LHCN-M2 (cell line): ENCODE measurements around the gene MOV10L1. TPM values are rescaled to one million over a fixed set of nuclear protein-coding genes. Genes with fewer than 3 reads are reported as not detected.
"Not testable (repeated sequence)": the region's sequence is repeated elsewhere in the genome, so short reads cannot be mapped to it uniquely, and the experiment has no call there.

Source experiments
- DNase-seq: peaks from one replicate; pipeline ENCODE4 v3.0.0-alpha.2; 2012; ENCODE audit warnings: low read depth
- total RNA-seq: library from RNA; depleted of rRNA; stranded (reverse); fragments of >200 nt; gene quantifications from 2 replicates; pipeline ENCODE4 v1.2.3, GENCODE V29; 2014

Gene MOV10L1
- total RNA-seq, 1 experiment from 2014 or later: 0.23 TPM

- no peak for DNase-seq
Observed at GRCh38 chr22:50157709-50158375, 68.0 kb downstream of the MOV10L1 start.

- no peak for DNase-seq
Observed at GRCh38 chr22:50160947-50161346, 71.1 kb downstream of the MOV10L1 start.

GRCh38 chr22:50161508-50162390 lies 71.9 kb downstream of the MOV10L1 start:
- DNase-seq: no peak

- no peak for DNase-seq
Observed at GRCh38 chr22:50162391-50162956, 72.7 kb downstream of the MOV10L1 start.

GRCh38 chr22:50165436-50166123 lies 75.8 kb downstream of the MOV10L1 start:
- no peak for DNase-seq

- DNase-seq: no peak
Observed at GRCh38 chr22:50167689-50168489, 78.1 kb downstream of the MOV10L1 start.

- DNase-seq: not testable (repeated sequence)
Observed at GRCh38 chr22:50168490-50169180, 78.8 kb downstream of the MOV10L1 start.

- DNase-seq: no peak
Observed at GRCh38 chr22:50169181-50169759, 79.5 kb downstream of the MOV10L1 start.

GRCh38 chr22:50169774-50170341 lies 80.1 kb downstream of the MOV10L1 start:
- DNase-seq: no peak

GRCh38 chr22:50170453-50171318 lies 80.9 kb downstream of the MOV10L1 start, which contains the start of gene PANX2:
Gene PANX2, plus strand, starts transcription at chr22:50170731. Its CDS starts 0 bp downstream, at chr22:50170731.
- DNase-seq: no peak

- no peak for DNase-seq
Observed at GRCh38 chr22:50171319-50171964, 81.6 kb downstream of the MOV10L1 start.

- DNase-seq: no peak
Observed at GRCh38 chr22:50171965-50172421, 82.2 kb downstream of the MOV10L1 start.

- no peak for DNase-seq
Observed at GRCh38 chr22:50173311-50173982, 83.6 kb downstream of the MOV10L1 start.

- no peak for DNase-seq
Observed at GRCh38 chr22:50173983-50174355, 84.2 kb downstream of the MOV10L1 start.

- no peak for DNase-seq
Observed at GRCh38 chr22:50174382-50175190, 84.8 kb downstream of the MOV10L1 start.

GRCh38 chr22:50175191-50175461 lies 85.3 kb downstream of the MOV10L1 start:
- DNase-seq: no peak
